Mesodermal cell (in vitro differentiated cells): ENCODE measurements around the gene NOC4L. TPM values are rescaled to one million over a fixed set of nuclear protein-coding genes. Genes with fewer than 3 reads are reported as not detected.
A peak's percentile ranks its signal among the peaks of the same experiment; 100 is the strongest.
"Not testable (repeated sequence)": the region's sequence is repeated elsewhere in the genome, so short reads cannot be mapped to it uniquely, and the experiment has no call there.

Experiments
- H3K27ac ChIP-seq: 2 replicates; pipeline ENCODE4 v1.7.0; 2013; ENCODE audit warnings: mild to moderate bottlenecking, low read depth, low read length, moderate library complexity; ENCODE audit not compliant: severe bottlenecking
- H3K36me3 ChIP-seq: 2 replicates; pipeline ENCODE4 v1.7.1; 2013; ENCODE audit warnings: mild to moderate bottlenecking, low read length, moderate library complexity; ENCODE audit not compliant: control insufficient read depth, insufficient read depth
- H3K4me1 ChIP-seq: one replicate; pipeline ENCODE4 v1.7.1; 2013; ENCODE audit warnings: mild to moderate bottlenecking, low read length; ENCODE audit not compliant: insufficient read depth, control insufficient read depth, poor library complexity, severe bottlenecking
- H3K4me3 ChIP-seq: 2 replicates; pipeline ENCODE4 v1.7.0; 2013; ENCODE audit warnings: low read length, control low read depth, mild to moderate bottlenecking; ENCODE audit not compliant: insufficient read depth, poor library complexity, severe bottlenecking; ENCODE audit errors: extremely low read depth
- H3K9me3 ChIP-seq: 2 replicates; pipeline ENCODE4 v1.7.1; 2013; ENCODE audit warnings: mild to moderate bottlenecking, low read length, moderate library complexity; ENCODE audit not compliant: control insufficient read depth
- WGBS, 2 experiments: methylation state at CpG; one replicate each; pipeline ENCODE4 v1.1.5; 2013; ENCODE audit warnings: missing lambda C conversion rate in 2 of 2; ENCODE audit not compliant: insufficient coverage in 2 of 2; 5-methylcytosine and 5-hydroxymethylcytosine counted together
- polyA plus RNA-seq, 2 experiments: library from polyadenylated mRNA; stranded (reverse); fragments of 50-300 nt; gene quantifications; one replicate each; pipeline ENCODE4 v1.2.3, GENCODE V29; 2013

The NOC4L gene
- 19.0 TPM for polyA plus RNA-seq (2013, experiment 1 of 2)
- polyA plus RNA-seq (2013, experiment 2 of 2): 18.0 TPM

DNA sequence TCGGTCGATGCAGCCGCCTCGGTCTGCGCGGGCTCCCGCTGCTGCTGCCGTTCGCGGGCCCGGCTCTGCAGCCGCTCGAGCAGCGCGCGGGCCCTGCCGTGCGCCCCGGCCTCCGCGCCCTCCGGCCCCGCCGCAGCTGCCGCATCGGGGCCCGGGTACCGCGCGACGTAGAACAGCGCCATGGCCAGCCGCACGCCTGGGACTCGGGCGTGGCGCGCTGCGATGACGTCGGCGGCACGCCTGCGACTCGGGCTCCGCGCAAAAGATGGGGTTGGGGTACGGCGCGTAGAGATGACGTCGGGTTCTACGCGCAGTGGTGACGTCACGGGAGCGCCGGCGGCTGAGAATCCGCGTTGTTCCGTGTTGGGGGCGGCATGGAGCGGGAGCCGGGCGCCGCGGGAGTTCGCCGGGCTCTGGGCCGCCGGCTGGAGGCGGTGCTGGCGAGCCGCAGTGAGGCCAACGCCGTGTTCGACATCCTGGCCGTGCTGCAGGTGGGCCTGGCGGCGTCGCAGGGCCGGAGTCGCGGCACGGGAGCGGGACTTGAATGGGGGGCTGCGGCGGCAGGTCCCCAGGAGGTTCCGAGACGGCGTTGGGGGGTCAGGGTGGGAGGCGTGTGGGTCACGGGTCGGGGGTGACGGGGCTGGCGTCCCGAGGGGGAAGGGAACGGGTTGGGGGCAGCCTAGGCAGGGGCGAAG is at the start of gene NOC4L, which contains the start of gene DDX51:
Gene NOC4L, plus strand, starts transcription at position 343 of the 695 bp plus-strand sequence. Its CDS starts 32 bp downstream, at position 375.
Gene DDX51, minus strand, starts transcription at position 205 of the 695 bp plus-strand sequence. Its CDS starts 23 bp downstream, at position 182.
- Histone ChIP-seq H3K9me3 (no peaks in the 10 kb centered on the region), H3K4me1 (peaks cover 9% of the 10 kb centered on the region), H3K36me3 (peaks cover 49% of the 10 kb centered on the region), H3K4me3 (peak within 1 kb of the TSS; percentile 93), H3K27ac (peak within 1 kb of the TSS; percentile 64)
- 0% methylated on average over 71 to 89 of the region's 100 CpGs for WGBS, 2 experiments

DNA sequence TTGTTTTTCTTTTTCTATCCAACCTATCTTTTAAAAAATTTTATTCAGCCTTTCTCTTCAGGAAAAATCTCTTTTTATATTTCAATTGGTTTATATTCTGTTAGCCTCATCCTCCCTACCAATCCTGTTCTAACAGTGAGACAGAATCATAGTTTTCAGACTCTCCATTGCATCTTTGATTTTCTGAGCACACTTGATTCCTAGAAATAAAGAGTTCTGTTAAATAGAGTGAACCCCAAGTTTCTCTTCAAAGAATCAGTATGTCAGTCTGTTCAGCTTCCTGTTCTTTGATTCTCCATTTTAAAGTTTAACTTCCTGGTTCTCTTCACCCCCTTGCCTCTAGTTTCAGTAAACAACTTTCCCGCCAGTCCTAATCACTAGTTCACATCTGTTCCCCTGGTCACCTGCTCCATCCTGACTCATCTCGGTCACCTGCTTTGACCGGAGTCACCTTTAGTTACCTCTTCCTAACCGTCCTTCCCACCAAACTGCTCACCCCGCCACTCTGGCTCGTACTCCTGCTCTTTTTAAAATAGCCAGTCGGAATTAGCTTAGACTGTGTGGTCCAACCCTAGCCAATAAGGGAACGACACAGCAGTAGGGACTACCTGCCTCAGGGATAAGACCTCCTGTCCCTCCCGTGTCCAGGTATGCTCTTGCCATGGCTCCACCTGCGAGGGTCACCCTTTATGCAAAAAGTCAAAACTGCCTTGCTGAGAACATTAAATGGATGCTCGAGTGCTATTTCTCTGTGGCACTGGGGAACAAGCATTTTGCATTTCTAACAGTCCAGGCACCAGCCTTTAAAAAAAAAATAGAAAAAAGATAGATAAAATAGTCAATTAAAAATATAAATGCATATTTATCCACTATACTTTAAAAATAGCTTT is 48.5 kb upstream of the NOC4L start:
- 85 to 92% methylated on average over 8 to 10 of the region's 11 CpGs for WGBS, 2 experiments
- Histone ChIP-seq H3K36me3 (peaks cover 55% of the 10 kb centered on the region), H3K27ac (no peak overlapping the region), H3K9me3 (peaks cover 6% of the 10 kb centered on the region), H3K4me3 (no peak overlapping the region), H3K4me1 (no peaks in the 10 kb centered on the region)

DNA sequence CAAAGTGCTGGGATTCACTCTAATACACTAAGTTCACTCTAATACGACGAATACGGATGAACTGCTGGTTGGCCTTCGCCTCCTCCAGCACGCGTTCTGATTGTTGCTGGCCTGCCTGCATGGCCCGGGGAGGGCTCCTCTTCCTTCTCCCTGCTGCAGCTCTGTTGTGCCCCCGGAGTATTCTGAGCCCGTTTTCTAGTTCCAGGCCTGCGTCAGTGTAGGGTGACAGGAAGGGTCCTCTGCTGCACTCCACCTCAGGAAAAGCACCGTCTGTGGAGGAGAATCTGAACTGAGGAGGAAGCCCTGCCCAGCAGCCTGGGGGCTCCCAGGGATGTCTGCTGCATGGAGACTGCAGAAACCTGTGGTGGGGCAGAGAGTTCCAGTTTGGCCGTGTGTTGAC is 44.5 kb upstream of the NOC4L start:
- no peaks in the 10 kb centered on the region for H3K4me1 ChIP-seq
- H3K36me3 ChIP-seq: peaks cover 45% of the 10 kb centered on the region
- no peak overlapping the region for H3K4me3 ChIP-seq
- WGBS, 2 experiments: 96 to 98% methylated on average over 7 to 11 of the region's 12 CpGs
- H3K27ac ChIP-seq: no peak overlapping the region
- H3K9me3 ChIP-seq: peaks cover 6% of the 10 kb centered on the region

DNA sequence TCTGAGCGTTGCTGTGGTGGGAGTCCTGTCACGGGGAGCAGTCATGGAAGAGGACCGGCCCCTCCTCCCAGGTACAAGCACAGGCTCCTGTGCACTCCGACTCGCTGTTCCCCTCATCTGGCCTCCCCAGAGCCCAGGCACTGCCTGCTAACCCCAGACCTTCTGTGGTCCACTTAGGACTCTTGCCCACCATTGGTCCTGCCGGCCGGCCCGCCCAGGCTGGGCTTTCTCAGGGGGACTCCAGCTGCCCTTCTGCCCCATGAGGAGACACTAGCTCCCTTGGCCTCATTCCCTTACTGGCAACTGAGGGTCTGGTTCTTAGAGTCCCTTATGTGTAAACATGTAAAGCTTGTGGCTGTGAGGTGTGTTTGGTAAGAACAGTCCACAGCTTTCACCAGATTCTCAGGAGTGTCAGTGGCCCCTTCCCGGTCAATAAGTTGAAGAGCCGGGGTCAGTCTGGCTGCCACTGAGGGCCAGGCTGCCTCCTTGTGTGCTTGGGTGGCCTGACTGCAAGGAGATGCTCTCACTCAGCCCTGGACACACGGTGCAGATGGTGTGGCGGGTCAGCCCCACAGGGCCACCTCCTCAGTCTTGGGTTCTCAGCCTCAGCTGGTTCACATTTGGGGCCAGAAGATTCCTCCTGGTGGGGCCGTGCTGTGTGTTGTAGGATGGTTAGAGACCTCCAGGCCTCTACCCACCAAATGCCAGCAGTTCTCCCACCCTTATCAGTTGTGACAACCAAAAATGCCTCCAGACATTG is 43.8 kb upstream of the NOC4L start:
- no peak overlapping the region for H3K27ac ChIP-seq
- H3K4me3 ChIP-seq: no peak overlapping the region
- peaks cover 43% of the 10 kb centered on the region for H3K36me3 ChIP-seq
- H3K4me1 ChIP-seq: no peaks in the 10 kb centered on the region
- 95% methylated on average over 8 to 9 of the region's 13 CpGs for WGBS, 2 experiments
- H3K9me3 ChIP-seq: peaks cover 5% of the 10 kb centered on the region

DNA sequence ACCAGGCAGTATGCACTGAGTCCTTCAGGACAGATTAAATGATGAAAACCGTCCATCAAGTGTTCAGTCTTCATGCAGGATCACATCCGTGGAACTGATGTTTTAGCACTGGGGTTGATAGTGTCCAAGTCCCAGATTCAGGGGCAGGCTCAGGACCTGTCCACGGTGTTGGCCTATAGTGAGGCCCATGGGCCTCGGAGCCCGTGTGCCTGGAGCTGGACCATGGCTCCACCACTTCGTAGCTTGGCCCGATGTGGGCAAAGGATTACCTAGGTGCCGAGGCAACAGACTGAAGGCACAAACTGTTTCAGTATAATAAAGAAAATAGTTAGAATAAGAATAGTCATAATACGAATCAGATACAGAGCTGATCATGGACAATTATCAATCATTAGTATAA is 42.0 kb upstream of the NOC4L start:
- no peaks in the 10 kb centered on the region for H3K4me1 ChIP-seq
- no peak overlapping the region for H3K4me3 ChIP-seq
- H3K36me3 ChIP-seq: peaks cover 32% of the 10 kb centered on the region
- no peaks in the 10 kb centered on the region for H3K9me3 ChIP-seq
- 93 to 99% methylated on average over 7 of the region's 9 CpGs for WGBS, 2 experiments
- H3K27ac ChIP-seq: no peak overlapping the region

DNA sequence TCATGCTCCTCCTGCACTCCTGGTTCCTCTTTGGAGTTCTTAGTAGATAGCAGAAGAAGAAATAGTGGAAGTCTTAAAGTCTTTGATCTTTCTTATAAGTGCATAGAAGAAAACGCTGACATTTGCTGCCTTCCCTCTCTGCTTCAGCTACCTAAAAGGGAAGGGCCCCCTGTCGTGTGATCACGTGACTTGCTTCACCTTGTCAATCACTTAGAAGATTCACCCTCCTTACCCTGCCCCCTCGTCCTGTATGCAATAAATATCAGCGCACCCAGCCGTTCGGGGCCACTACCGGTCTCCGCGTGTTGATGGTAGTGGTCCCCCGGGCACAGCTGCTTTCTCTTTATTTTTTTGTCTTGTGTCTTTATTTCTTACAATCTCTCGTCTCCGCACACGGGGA is 41.2 kb upstream of the NOC4L start:
- H3K4me3 ChIP-seq, H3K27ac ChIP-seq, H3K4me1 ChIP-seq, H3K9me3 ChIP-seq: not testable (repeated sequence)
- peaks cover 31% of the 10 kb centered on the region for H3K36me3 ChIP-seq
- WGBS, 2 experiments: 52 to 67% methylated on average over 10 to 11 of the region's 14 CpGs

DNA sequence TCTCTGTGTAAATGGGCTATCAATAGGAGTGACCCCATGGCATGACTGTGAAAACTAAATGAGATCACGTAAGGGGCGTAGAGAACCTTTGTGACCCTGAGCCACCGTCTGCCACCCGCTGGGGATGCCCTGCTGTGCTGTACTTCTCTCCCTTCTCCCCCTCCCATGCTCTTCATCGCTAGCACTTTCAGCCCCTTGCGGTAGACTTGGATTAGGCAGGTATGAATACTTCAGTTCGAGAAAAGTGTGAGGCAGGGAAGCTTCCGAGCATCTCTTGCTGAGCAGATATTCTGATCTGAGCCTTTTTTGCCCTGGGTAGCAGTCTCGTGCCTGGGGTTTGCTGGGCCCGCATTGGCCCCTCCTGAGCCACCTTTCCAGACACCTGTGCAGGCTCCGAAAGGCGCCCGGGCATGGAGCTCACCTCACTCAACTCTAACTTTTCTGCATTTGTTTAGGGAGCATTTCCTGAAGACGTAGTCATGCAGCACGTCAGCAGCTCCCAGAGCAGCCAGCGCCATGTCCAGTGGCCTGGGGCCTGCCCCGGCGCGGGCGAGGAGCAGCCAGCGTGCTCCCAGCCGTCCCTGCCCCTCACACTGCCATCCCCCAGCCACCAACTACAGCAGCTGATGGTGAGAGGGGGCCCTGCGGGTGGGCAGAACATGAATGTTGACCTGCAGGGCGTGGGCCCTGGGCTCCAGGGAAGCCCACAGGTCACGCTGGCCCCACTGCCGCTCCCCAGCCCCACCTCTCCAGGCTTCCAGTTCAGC is 40.5 kb upstream of the NOC4L start:
- 79 to 90% methylated on average over 13 to 21 of the region's 26 CpGs for WGBS, 2 experiments
- Histone ChIP-seq H3K27ac (no peak overlapping the region), H3K9me3 (no peaks in the 10 kb centered on the region), H3K4me1 (no peaks in the 10 kb centered on the region), H3K36me3 (peaks cover 31% of the 10 kb centered on the region), H3K4me3 (no peak overlapping the region)

DNA sequence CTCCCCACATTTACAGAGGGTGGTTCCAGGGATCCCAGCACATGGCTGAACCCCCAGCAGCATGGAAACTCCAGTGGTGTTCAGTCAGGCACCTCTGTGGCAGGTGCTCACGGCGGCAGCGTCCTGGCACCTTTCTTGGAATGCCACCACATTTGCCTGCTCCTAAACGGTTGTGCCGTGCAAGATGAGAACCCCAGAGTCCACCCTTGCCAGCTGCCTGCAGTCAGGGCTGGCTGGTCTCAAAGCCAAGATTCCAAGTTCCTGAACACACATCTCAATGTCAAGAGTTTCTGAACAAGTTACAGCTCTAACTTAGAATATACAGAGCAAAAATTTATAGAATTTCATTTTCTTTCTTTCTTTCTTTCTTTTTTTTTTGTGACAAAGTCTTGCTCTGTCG is 38.8 kb upstream of the NOC4L start:
- WGBS, 2 experiments: 96 to 98% methylated on average over 6 of the region's 6 CpGs
- Histone ChIP-seq H3K27ac (no peak overlapping the region), H3K4me3 (no peak overlapping the region), H3K36me3 (peaks cover 41% of the 10 kb centered on the region), H3K9me3 (no peaks in the 10 kb centered on the region), H3K4me1 (no peaks in the 10 kb centered on the region)

DNA sequence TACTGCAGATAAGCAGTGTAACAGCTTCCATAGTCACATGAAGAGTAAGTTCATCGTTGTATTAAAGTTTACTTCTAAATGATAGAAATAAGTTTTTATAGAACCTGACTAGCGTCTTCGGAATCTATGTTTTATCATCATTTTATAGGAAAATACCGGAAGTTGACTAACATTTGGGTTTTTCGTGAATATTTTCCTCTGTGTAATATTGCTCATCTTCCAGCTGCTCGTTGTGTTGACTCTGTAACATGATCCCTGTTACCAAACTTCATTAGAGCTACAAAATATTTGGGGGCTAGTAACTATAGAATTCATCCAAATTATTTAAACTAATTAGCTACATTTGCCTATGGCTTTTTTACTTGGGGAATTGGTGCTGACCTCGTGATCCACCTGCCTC is 37.3 kb upstream of the NOC4L start:
- H3K4me3 ChIP-seq: no peak overlapping the region
- no peaks in the 10 kb centered on the region for H3K9me3 ChIP-seq
- peaks cover 47% of the 10 kb centered on the region for H3K36me3 ChIP-seq
- H3K4me1 ChIP-seq: no peaks in the 10 kb centered on the region
- no peak overlapping the region for H3K27ac ChIP-seq
- WGBS, 2 experiments: 96 to 100% methylated on average over 3 to 4 of the region's 7 CpGs
